Heart left ventricle (tissue), 13 donors: ENCODE data around the gene RAD51C.

ENCODE experiments used
- CTCF ChIP-seq, 12 donors: fragments of 200-600 bp; sonication (generic) in 4 of 12; IDR thresholded peaks; one replicate each; pipeline versions ENCODE4 v1.5.0 to v1.8.0; 2018 to 2022; ENCODE audit warnings: antibody characterized with exemption in 12 of 12, mild to moderate bottlenecking in 5 of 12
- POLR2A ChIP-seq, 2 donors: fragments of 450-650 bp; IDR thresholded peaks; one replicate each; pipeline ENCODE4 v1.6.1; 2017; ENCODE audit warnings: antibody characterized with exemption in 2 of 2, mild to moderate bottlenecking in 2 of 2, moderate library complexity in 2 of 2
- donor health status: ischemic (EF 13 %, LVEDD 7.1; RV severe dilation, severe dysfunction).
- donor health status: DM: no; HTN: yes; CAD: no.
- donor health status: DM: no; HTN: no; CAD: no.
- donor health status: ischemic (EF 25% LVEDD 6.9; RV normal size, moderate dysfunction).
- donor health status: ischemic (EF 25% LVEDD 5.7; RV mildly dilated, moderate dysfunction).
- donor health status: ischemic (EF 35%, LVEDD 5.7; RV mildly dilated, moderate dysfunction).
- donor health status: nonischemic (EF 11% LVEDD 7.7; RV severe dilation, severe dysfunction).
- donor health status: DM: yes; HTN: yes; CAD: no.
- donor health status: PGD.
- donor health status: ischemic (EF 29% LVEDD 5.4; RV normal size, mild dysfunction).
- donor health status: nonischemic (EF 23%, LVEDD 6.1; RV moderate dilation, normal function).

- no peak for TF ChIP-seq CTCF (IDR thresholded peaks at IDR 0.05)
- TF ChIP-seq POLR2A (IDR thresholded peaks at IDR 0.05), result no peak
Observed at GRCh38 chr17:58688521-58688920, 3.9 kb upstream of the RAD51C start.
